PFSK-1 (cell line): ENCODE results near the gene POLE.

Experiments
- POLR2AphosphoS5 ChIP-seq: IDR thresholded peaks from 2 replicates; pipeline ENCODE4 v1.6.1; 2012; ENCODE audit warnings: low read depth, mild to moderate bottlenecking, control low read depth, low read length, moderate library complexity
- SIN3A ChIP-seq: IDR thresholded peaks from 2 replicates; pipeline ENCODE4 v1.6.1; 2012; ENCODE audit warnings: mild to moderate bottlenecking, low read length, moderate library complexity, borderline replicate concordance; ENCODE audit not compliant: insufficient read depth
- TAF1 ChIP-seq: IDR thresholded peaks from 2 replicates; pipeline ENCODE4 v1.6.1; 2012; ENCODE audit warnings: low read length, control low read depth, borderline replicate concordance; ENCODE audit not compliant: insufficient read depth
- TF ChIP-seq, protein P1 (sequence below), 2 experiments: IDR thresholded peaks; 2 replicates each; pipeline versions ENCODE4 v1.6.1 to v1.8.0; 2011 to 2012; ENCODE audit warnings: low read depth in 2 of 2, low read length in 2 of 2, control low read depth in 1 of 2, inconsistent platforms in 1 of 2, mild to moderate bottlenecking in 1 of 2, moderate library complexity in 1 of 2; ENCODE audit not compliant: insufficient read depth in 1 of 2

DNA sequence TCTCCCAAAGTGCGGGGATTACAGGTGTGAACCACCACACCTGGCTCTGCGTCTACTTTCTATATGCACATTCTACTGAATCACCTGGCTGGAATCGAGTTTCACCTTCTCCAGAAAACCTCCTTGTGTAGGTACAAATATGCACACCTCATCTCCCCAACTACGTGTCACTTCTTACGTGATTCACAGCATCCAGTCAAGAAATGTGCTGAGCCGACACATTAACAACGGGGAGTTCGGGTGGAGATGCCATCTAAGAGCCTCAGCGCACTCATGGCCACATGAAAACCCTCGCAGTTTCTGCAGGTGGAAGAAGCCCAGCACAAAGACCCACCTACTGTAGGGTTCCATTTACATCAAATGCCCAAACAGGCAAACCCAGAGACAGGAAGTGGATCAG, 39.3 kb downstream of the POLE start:
- no peak for TF ChIP-seq POLR2AphosphoS5
- TF ChIP-seq SIN3A, result no peak
- TF ChIP-seq, protein P1, sequence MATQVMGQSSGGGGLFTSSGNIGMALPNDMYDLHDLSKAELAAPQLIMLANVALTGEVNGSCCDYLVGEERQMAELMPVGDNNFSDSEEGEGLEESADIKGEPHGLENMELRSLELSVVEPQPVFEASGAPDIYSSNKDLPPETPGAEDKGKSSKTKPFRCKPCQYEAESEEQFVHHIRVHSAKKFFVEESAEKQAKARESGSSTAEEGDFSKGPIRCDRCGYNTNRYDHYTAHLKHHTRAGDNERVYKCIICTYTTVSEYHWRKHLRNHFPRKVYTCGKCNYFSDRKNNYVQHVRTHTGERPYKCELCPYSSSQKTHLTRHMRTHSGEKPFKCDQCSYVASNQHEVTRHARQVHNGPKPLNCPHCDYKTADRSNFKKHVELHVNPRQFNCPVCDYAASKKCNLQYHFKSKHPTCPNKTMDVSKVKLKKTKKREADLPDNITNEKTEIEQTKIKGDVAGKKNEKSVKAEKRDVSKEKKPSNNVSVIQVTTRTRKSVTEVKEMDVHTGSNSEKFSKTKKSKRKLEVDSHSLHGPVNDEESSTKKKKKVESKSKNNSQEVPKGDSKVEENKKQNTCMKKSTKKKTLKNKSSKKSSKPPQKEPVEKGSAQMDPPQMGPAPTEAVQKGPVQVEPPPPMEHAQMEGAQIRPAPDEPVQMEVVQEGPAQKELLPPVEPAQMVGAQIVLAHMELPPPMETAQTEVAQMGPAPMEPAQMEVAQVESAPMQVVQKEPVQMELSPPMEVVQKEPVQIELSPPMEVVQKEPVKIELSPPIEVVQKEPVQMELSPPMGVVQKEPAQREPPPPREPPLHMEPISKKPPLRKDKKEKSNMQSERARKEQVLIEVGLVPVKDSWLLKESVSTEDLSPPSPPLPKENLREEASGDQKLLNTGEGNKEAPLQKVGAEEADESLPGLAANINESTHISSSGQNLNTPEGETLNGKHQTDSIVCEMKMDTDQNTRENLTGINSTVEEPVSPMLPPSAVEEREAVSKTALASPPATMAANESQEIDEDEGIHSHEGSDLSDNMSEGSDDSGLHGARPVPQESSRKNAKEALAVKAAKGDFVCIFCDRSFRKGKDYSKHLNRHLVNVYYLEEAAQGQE (IDR thresholded peaks at IDR 0.05; ENCODE audit: insufficient read depth in 1 of 2, low read depth in 2 of 2, low read length in 2 of 2), result no peak
- TF ChIP-seq TAF1, result no peak
